ENCODE data around the gene CHDH.

GRCh38 chr3:53881691-53882593, 35.7 kb upstream of the CHDH start, which contains the start of gene ACTR8:
- TF ChIP-seq ZNF274 (IDR thresholded peaks at IDR 0.05; ENCODE audit: low read depth, low read length): no peak
- TF ChIP-seq YY1 (IDR thresholded peaks at IDR 0.05; ENCODE audit: insufficient read depth, insufficient read length): peak; percentile 94
